ENCODE measurements around the gene ZNF460. TPM values are rescaled to one million over a fixed set of nuclear protein-coding genes. Genes with fewer than 3 reads are reported as not detected.

Gene ZNF460
- total and polyA plus RNA-seq, 2 of the 13 experiments (the other 11 are each of a cell fraction or from before 2014, with no cell fraction given) = 14.5 to 44.8 TPM

DNA sequence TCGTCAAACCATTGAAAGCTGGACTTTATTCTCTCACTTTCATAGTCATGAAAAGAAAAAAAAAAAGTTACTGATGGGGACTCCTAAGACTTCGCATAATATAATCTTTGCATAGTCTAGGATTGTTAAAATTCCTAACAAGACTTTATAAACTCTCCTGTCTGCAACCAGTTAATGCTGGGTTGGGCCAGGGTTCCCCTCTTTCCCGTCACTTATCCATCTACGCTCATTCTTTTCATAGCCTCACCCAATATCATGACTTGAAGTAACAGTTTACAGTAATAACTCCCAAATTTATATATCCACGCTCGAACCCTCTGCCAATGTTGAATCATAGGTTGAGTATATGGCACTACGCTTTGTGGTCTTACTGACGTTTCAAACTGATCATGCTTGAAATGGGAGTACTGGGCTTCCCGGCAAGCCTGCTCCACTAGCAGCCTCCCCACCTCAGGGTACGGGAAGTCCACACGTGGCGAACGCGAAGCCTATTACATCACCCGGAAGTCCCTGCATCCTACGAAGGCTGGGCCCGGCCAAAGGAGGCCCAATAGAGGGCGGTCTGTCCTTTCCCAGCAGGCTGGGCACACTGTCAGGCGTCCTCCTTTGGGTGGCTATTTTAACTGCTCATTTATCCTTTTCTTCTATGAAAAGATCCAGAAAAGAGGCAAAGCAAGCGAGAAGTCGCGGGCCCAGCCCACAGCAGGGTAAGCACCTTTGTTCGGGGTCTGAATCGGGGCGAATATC, 694 bp upstream of the ZNF460 start (continued):
- TF ChIP-seq, protein P1, sequence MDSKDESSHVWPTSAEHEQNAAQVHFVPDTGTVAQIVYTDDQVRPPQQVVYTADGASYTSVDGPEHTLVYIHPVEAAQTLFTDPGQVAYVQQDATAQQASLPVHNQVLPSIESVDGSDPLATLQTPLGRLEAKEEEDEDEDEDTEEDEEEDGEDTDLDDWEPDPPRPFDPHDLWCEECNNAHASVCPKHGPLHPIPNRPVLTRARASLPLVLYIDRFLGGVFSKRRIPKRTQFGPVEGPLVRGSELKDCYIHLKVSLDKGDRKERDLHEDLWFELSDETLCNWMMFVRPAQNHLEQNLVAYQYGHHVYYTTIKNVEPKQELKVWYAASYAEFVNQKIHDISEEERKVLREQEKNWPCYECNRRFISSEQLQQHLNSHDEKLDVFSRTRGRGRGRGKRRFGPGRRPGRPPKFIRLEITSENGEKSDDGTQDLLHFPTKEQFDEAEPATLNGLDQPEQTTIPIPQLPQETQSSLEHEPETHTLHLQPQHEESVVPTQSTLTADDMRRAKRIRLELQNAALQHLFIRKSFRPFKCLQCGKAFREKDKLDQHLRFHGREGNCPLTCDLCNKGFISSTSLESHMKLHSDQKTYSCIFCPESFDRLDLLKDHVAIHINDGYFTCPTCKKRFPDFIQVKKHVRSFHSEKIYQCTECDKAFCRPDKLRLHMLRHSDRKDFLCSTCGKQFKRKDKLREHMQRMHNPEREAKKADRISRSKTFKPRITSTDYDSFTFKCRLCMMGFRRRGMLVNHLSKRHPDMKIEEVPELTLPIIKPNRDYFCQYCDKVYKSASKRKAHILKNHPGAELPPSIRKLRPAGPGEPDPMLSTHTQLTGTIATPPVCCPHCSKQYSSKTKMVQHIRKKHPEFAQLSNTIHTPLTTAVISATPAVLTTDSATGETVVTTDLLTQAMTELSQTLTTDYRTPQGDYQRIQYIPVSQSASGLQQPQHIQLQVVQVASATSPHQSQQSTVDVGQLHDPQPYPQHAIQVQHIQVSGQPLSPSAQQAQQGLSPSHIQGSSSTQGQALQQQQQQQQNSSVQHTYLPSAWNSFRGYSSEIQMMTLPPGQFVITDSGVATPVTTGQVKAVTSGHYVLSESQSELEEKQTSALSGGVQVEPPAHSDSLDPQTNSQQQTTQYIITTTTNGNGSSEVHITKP (CRISPR knock-in tag; IDR thresholded peaks at IDR 0.05; ENCODE audit: low read depth) = peak; percentile 73
- TF ChIP-seq HMG20A (CRISPR knock-in tag; IDR thresholded peaks at IDR 0.05; ENCODE audit: borderline replicate concordance) (no peak), ZNF496 (CRISPR knock-in tag; IDR thresholded peaks at IDR 0.05; ENCODE audit: insufficient replicate concordance) (no peak), CENPX (CRISPR knock-in tag; IDR thresholded peaks at IDR 0.05) (no peak), ZNF24 (IDR thresholded peaks at IDR 0.05) (no peak), ZKSCAN1 (IDR thresholded peaks at IDR 0.05; ENCODE audit: low read length) (no peak; the same call in 1 of the 2 replicates), ZNF569 (CRISPR knock-in tag; IDR thresholded peaks at IDR 0.05; ENCODE audit: borderline replicate concordance) (no peak), PCBP2 (optimal IDR thresholded peaks at IDR 0.05; ENCODE audit: low read depth, low read length, poor library complexity, severe bottlenecking) (no peak), ZNF83 (CRISPR knock-in tag; IDR thresholded peaks at IDR 0.05; ENCODE audit: borderline replicate concordance) (no peak; the same call in 1 of the 2 replicates), ZNF567 (CRISPR knock-in tag; IDR thresholded peaks at IDR 0.05; ENCODE audit: borderline replicate concordance) (no peak), ETV5 (CRISPR knock-in tag; IDR thresholded peaks at IDR 0.05; ENCODE audit: borderline replicate concordance) (peak; percentile 94), TEAD3 (CRISPR knock-in tag; optimal IDR thresholded peaks at IDR 0.05; ENCODE audit: borderline replicate concordance) (peak; percentile 27), CTCF (CRISPR knock-in tag; IDR thresholded peaks at IDR 0.05) (peak; percentile 78), DR1 (CRISPR knock-in tag; IDR thresholded peaks at IDR 0.05) (no peak), THYN1 (CRISPR knock-in tag; IDR thresholded peaks at IDR 0.05; ENCODE audit: borderline replicate concordance, low read depth) (no peak), ZNF589 (CRISPR knock-in tag; conservative IDR thresholded peaks at IDR 0.05) (peak; percentile 72; the same call in 1 of the 2 replicates), ZBTB7A (CRISPR knock-in tag; IDR thresholded peaks at IDR 0.05) (0 out of 2 replicates have a peak, but pooled peaks have one; percentile 25), ZSCAN9 (CRISPR knock-in tag; IDR thresholded peaks at IDR 0.05; ENCODE audit: borderline replicate concordance) (peak; percentile 82; the same call in 1 of the 2 replicates), TRIM22 (IDR thresholded peaks at IDR 0.05) (no peak), ZNF20 (CRISPR knock-in tag; IDR thresholded peaks at IDR 0.05) (0 out of 2 replicates have a peak, but pooled peaks have one; percentile 76), ZNF451 (CRISPR knock-in tag; IDR thresholded peaks at IDR 0.05) (0 out of 2 replicates have a peak, but pooled peaks have one; percentile 32), SRF (IDR thresholded peaks at IDR 0.05; ENCODE audit: low read depth, low read length) (no peak)
- TF ChIP-seq, protein P2, sequence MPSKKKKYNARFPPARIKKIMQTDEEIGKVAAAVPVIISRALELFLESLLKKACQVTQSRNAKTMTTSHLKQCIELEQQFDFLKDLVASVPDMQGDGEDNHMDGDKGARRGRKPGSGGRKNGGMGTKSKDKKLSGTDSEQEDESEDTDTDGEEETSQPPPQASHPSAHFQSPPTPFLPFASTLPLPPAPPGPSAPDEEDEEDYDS (CRISPR knock-in tag; IDR thresholded peaks at IDR 0.05) = peak; percentile 89
